ENCODE data around the gene TAF1D. TPM values are rescaled to one million over a fixed set of nuclear protein-coding genes. Genes with fewer than 3 reads are reported as not detected.

Gene TAF1D
- total RNA-seq, 1 experiment from 2014 or later, result 294 TPM

Small RNA genes within 50 kb of the gene (small RNA-seq; reads per million reads assigned to genes)
- gene RF00019 (0 reads per million in 2 experiments), gene RF00493 (8.1 to 18.4 reads per million in 2 experiments), gene SCARNA9 (0.17 to 0.29 reads per million in 2 experiments), gene SNORA1 (0 reads per million in 2 experiments), gene SNORA18 (0 reads per million in 2 experiments), gene SNORA25 (0 reads per million in 2 experiments), gene SNORA32 (0 reads per million in 2 experiments), gene SNORA40 (0 reads per million in 2 experiments), gene SNORA8 (0 reads per million in 2 experiments), gene SNORD5 (0 reads per million in 2 experiments), gene SNORD6 (338 to 2,130 reads per million in 2 experiments)

Other genes starting within 250 kb of the TAF1D start
- 7.6 and 8.5 TPM in 2 replicates for gene SMCO4, start 198.1 kb downstream of the TAF1D start, total RNA-seq (2014; rRNA removed; shearing (Covaris generic))
- gene CEP295, start 79.8 kb downstream of the TAF1D start, total RNA-seq (2014; rRNA removed; shearing (Covaris generic)), result 19.6 and 21.8 TPM in 2 replicates
- 26.4 and 29.6 TPM in 2 replicates for gene C11orf54, start 177 bp upstream of the TAF1D start, total RNA-seq (2014; rRNA removed; shearing (Covaris generic))
- gene MED17, start 42.8 kb upstream of the TAF1D start, total RNA-seq (2014; rRNA removed; shearing (Covaris generic)), result 32.2 and 34.0 TPM in 2 replicates
- not detected in 2 replicates for gene VSTM5, start 109.1 kb upstream of the TAF1D start, total RNA-seq (2014; rRNA removed; shearing (Covaris generic))